H1 (cell line): ENCODE measurements around the gene KREMEN1.

Experiments used
- CBX5 ChIP-seq: fragments of 300-800, 300-1000 bp; sonication (generic); IDR thresholded peaks from 2 replicates; pipeline ENCODE4 v1.7.1; 2016; ENCODE audit warnings: antibody characterized with exemption, low read length, low read depth
- CEBPB ChIP-seq: IDR thresholded peaks from 2 replicates; pipeline ENCODE4 v1.6.1; 2012; ENCODE audit warnings: low read depth, low read length
- CHD2 ChIP-seq: IDR thresholded peaks from 2 replicates; pipeline ENCODE4 v1.6.1; 2012; ENCODE audit warnings: low read length, improper control_type of control experiment
- CTCF ChIP-seq, 3 experiments: IDR thresholded peaks; 1 replicate in 2 of 3; 2 replicates in 1 of 3; pipeline versions ENCODE4 v1.5.1 to v1.6.1; 2011; ENCODE audit warnings: low read length in 3 of 3, mild to moderate bottlenecking in 3 of 3, inconsistent platforms in 2 of 3, low read depth in 1 of 3, moderate library complexity in 1 of 3; ENCODE audit not compliant: insufficient read depth in 1 of 3; ENCODE audit errors: control extremely low read depth in 1 of 3
- EGR1 ChIP-seq: IDR thresholded peaks from 2 replicates; pipeline ENCODE4 v1.6.1; 2011; ENCODE audit warnings: low read depth, low read length, borderline replicate concordance
- EP300 ChIP-seq, 2 experiments: IDR thresholded peaks; 1 replicate in 1 of 2; 2 replicates in 1 of 2; pipeline ENCODE4 v1.6.1; 2011 to 2012; ENCODE audit warnings: low read depth in 2 of 2, low read length in 2 of 2, mild to moderate bottlenecking in 2 of 2, borderline replicate concordance in 1 of 2, inconsistent platforms in 1 of 2, moderate library complexity in 1 of 2
- EZH2 ChIP-seq: fragments of 200-600 bp; sonication (generic); IDR thresholded peaks from 2 replicates; pipeline ENCODE4 v1.7.1; 2012; ENCODE audit warnings: low read depth, mild to moderate bottlenecking, moderate library complexity, low read length, inconsistent platforms; ENCODE audit not compliant: severe bottlenecking
- POLR2A ChIP-seq, 2 experiments: IDR thresholded peaks; 1 replicate in 1 of 2; 2 replicates in 1 of 2; pipeline ENCODE4 v1.6.1; 2011; ENCODE audit warnings: low read depth in 2 of 2, low read length in 2 of 2, mild to moderate bottlenecking in 2 of 2; ENCODE audit errors: control extremely low read depth in 1 of 2
- SP4 ChIP-seq: IDR thresholded peaks from 2 replicates; pipeline ENCODE4 v1.6.1; 2012; ENCODE audit warnings: low read length, inconsistent platforms
- TAF1 ChIP-seq: IDR thresholded peaks from 2 replicates; pipeline ENCODE4 v1.6.1; 2011; ENCODE audit warnings: mild to moderate bottlenecking, low read depth, low read length
- TBP ChIP-seq: IDR thresholded peaks from 2 replicates; pipeline ENCODE4 v1.6.1; 2011; ENCODE audit warnings: low read depth, low read length, improper control_type of control experiment
- TEAD4 ChIP-seq: IDR thresholded peaks from 2 replicates; pipeline ENCODE4 v1.6.1; 2012; ENCODE audit warnings: low read depth, low read length, inconsistent platforms, mixed read lengths
- YY1 ChIP-seq: IDR thresholded peaks from 2 replicates; pipeline ENCODE4 v1.6.1; 2011; ENCODE audit warnings: low read depth, mild to moderate bottlenecking, low read length
- TF ChIP-seq, protein P1 (sequence below): IDR thresholded peaks from 2 replicates; pipeline ENCODE4 v1.6.1; 2011; ENCODE audit warnings: low read length, improper control_type of control experiment

GRCh38 chr22:29055192-29055830 lies 17.5 kb upstream of the KREMEN1 start:
- TF ChIP-seq CTCF (IDR thresholded peaks at IDR 0.05; ENCODE audit: control extremely low read depth in 1 of 3, insufficient read depth in 1 of 3, low read depth in 1 of 3, low read length in 3 of 3) (no peak), EZH2 (no peak), POLR2A (IDR thresholded peaks at IDR 0.05; ENCODE audit: control extremely low read depth in 1 of 2, low read depth in 2 of 2, low read length in 2 of 2) (no peak), CBX5 (no peak), CHD2 (peak; percentile 74; the same call in 1 of the 2 replicates), SP4 (no peak), EGR1 (no peak), CEBPB (no peak), EP300 (IDR thresholded peaks at IDR 0.05; ENCODE audit: borderline replicate concordance in 1 of 2, low read depth in 2 of 2, low read length in 2 of 2) (no peak), YY1 (no peak), TEAD4 (no peak), TBP (no peak), TAF1 (no peak)
- TF ChIP-seq, protein P1, sequence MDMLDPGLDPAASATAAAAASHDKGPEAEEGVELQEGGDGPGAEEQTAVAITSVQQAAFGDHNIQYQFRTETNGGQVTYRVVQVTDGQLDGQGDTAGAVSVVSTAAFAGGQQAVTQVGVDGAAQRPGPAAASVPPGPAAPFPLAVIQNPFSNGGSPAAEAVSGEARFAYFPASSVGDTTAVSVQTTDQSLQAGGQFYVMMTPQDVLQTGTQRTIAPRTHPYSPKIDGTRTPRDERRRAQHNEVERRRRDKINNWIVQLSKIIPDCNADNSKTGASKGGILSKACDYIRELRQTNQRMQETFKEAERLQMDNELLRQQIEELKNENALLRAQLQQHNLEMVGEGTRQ = no peak
